Karpas-422 (cell line): Measurements from ENCODE around the gene STRAP. TPM values are rescaled to one million over a fixed set of nuclear protein-coding genes. Genes with fewer than 3 reads are reported as not detected.

ENCODE experiments used
- DNase-seq: peaks from one replicate; pipeline ENCODE4 v3.0.0-alpha.2; 2015
- H2AFZ ChIP-seq: fragments of 200-600 bp; sonication (generic); 2 replicates; pipeline ENCODE4 v1.6.1; 2014; ENCODE audit warnings: antibody characterized with exemption, low read length, mixed read lengths
- H3K27ac ChIP-seq: fragments of 200-600 bp; sonication (generic); 2 replicates; pipeline ENCODE4 v1.5.1; 2014; ENCODE audit warnings: mild to moderate bottlenecking, low read length, moderate library complexity
- H3K27me3 ChIP-seq: fragments of 200-600 bp; sonication (generic); 2 replicates; pipeline ENCODE4 v1.6.1; 2014; ENCODE audit warnings: low read length, mixed read lengths
- H3K36me3 ChIP-seq: fragments of 200-600 bp; sonication (generic); 2 replicates; pipeline ENCODE4 v1.6.1; 2014; ENCODE audit warnings: low read length, mixed read lengths; ENCODE audit not compliant: insufficient read depth
- H3K4me1 ChIP-seq: fragments of 200-600 bp; sonication (generic); 2 replicates; pipeline ENCODE4 v1.6.1; 2014; ENCODE audit warnings: mild to moderate bottlenecking, low read length, mixed read lengths
- H3K4me2 ChIP-seq: fragments of 200-600 bp; sonication (generic); 2 replicates; pipeline ENCODE4 v1.6.1; 2014; ENCODE audit warnings: low read length, low read depth, mild to moderate bottlenecking; ENCODE audit not compliant: poor library complexity, severe bottlenecking
- H3K4me3 ChIP-seq: fragments of 200-600 bp; sonication (generic); 2 replicates; pipeline ENCODE4 v1.5.1; 2014; ENCODE audit warnings: mild to moderate bottlenecking, antibody characterized with exemption, low read length, mixed read lengths
- H3K79me2 ChIP-seq: fragments of 200-600 bp; sonication (generic); 2 replicates; pipeline ENCODE4 v1.6.1; 2014; ENCODE audit warnings: mild to moderate bottlenecking, low read length, mixed read lengths
- H3K9ac ChIP-seq: fragments of 200-600 bp; sonication (generic); 2 replicates; pipeline ENCODE4 v1.6.0; 2014; ENCODE audit warnings: low read length
- H3K9me2 ChIP-seq: fragments of 200-600 bp; sonication (generic), shearing (Covaris generic); replicated peaks from 2 replicates; pipeline ENCODE4 v1.6.0; 2014; ENCODE audit warnings: mild to moderate bottlenecking, low read length, moderate library complexity; ENCODE audit not compliant: insufficient read depth
- H3K9me3 ChIP-seq: fragments of 300-700, 200-600 bp; sonication (generic); 2 replicates; pipeline ENCODE4 v1.6.1; 2014; ENCODE audit warnings: low read length, mixed read lengths
- H4K20me1 ChIP-seq: fragments of 200-600 bp; sonication (generic); 2 replicates; pipeline ENCODE4 v1.6.1; 2014; ENCODE audit warnings: mild to moderate bottlenecking, antibody characterized with exemption, low read length, low read depth; ENCODE audit not compliant: insufficient read depth
- total RNA-seq: library from RNA; depleted of rRNA; stranded (reverse); fragments of >200 nt; shearing (Covaris generic); gene quantifications from 2 replicates; pipeline ENCODE4 v1.2.3, GENCODE V29; 2014; ENCODE audit warnings: low replicate concordance

Gene STRAP
- total RNA-seq, 1 experiment from 2014 or later = 89.3 TPM

- H3K27ac ChIP-seq = no peak overlapping the region
- H4K20me1 ChIP-seq = peaks cover 8% of the 10 kb centered on the region; the same call in 1 of the 2 replicates
- no peaks in the 10 kb centered on the region for H3K79me2 ChIP-seq
- no peak overlapping the region for H3K4me2 ChIP-seq
- H3K9ac ChIP-seq = no peak overlapping the region
- no peaks in the 10 kb centered on the region for H3K36me3 ChIP-seq
- no peaks in the 10 kb centered on the region for H3K9me3 ChIP-seq
- H3K4me3 ChIP-seq = no peak overlapping the region
- no peak overlapping the region for H2AFZ ChIP-seq
- H3K9me2 ChIP-seq = no peaks in the 10 kb centered on the region
- H3K4me1 ChIP-seq = no peaks in the 10 kb centered on the region
- H3K27me3 ChIP-seq = no peaks in the 10 kb centered on the region
- no peak for DNase-seq
These were observed 37.2 kb downstream of the STRAP start for GRCh38 chr12:15919418-15919817.

DNA sequence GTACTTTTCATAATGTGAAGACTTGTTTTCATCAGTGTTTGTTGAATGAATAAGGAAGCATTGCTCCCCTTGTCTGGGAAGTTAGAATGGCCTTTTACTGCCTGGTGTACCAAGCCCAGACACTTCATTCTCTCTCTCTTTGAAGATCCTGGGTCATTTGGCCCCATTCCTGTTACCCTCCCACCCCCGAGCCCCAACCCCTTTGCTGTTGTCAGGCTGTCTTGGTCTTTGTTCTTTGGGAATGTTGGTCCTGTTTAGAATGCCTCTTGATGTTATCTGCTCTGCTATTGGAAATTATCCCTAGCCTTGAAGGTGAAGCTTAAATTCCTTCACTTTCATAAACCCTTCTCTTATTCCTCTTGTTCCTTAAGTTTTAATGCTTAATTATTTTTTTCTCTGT, 42.8 kb downstream of the STRAP start:
- Histone ChIP-seq H3K79me2 (no peaks in the 10 kb centered on the region), H3K27ac (no peak overlapping the region), H3K27me3 (no peaks in the 10 kb centered on the region), H3K4me2 (no peak overlapping the region), H3K36me3 (no peaks in the 10 kb centered on the region), H3K4me3 (no peak overlapping the region), H3K4me1 (no peaks in the 10 kb centered on the region), H4K20me1 (peaks cover 8% of the 10 kb centered on the region; the same call in 1 of the 2 replicates), H3K9ac (no peak overlapping the region), H3K9me3 (no peaks in the 10 kb centered on the region), H2AFZ (no peak overlapping the region), H3K9me2 (no peaks in the 10 kb centered on the region)
- DNase-seq = no peak

DNA sequence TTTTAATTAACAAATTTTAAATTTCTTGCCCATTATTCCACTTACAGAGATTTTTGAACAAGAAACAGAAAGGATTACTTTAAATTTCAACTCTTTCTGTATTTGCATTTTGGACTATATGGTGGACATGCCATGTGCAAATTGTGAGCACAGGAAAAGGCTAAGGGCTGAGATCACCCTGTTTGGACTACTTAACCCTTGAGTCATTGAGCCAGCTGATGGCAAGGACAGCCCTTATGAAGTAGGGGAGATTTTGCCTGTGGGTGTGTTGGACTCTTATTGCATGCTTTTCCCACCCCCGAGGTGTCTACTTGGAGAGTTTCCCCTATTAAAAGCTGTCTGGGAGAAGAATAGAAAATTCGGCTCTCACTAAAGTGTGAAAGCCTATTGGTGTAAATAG, 46.2 kb downstream of the STRAP start:
- H3K27me3 ChIP-seq = no peaks in the 10 kb centered on the region
- no peaks in the 10 kb centered on the region for H3K79me2 ChIP-seq
- no peak overlapping the region for H3K9ac ChIP-seq
- H3K4me2 ChIP-seq = no peak overlapping the region
- H2AFZ ChIP-seq = no peak overlapping the region
- no peaks in the 10 kb centered on the region for H3K9me3 ChIP-seq
- H3K9me2 ChIP-seq = no peaks in the 10 kb centered on the region
- H4K20me1 ChIP-seq = peaks cover 4% of the 10 kb centered on the region; the same call in 1 of the 2 replicates
- H3K27ac ChIP-seq = no peak overlapping the region
- no peak overlapping the region for H3K4me3 ChIP-seq
- H3K4me1 ChIP-seq = peaks cover 11% of the 10 kb centered on the region
- DNase-seq = no peak
- no peaks in the 10 kb centered on the region for H3K36me3 ChIP-seq

- Histone ChIP-seq H3K4me2 (no peak overlapping the region), H3K4me3 (no peak overlapping the region)
These were observed 46.8 kb downstream of the STRAP start for GRCh38 chr12:15928870-15929571.

GRCh38 chr12:15931590-15932053, 49.4 kb downstream of the STRAP start:
- no peaks in the 10 kb centered on the region for H3K9me3 ChIP-seq
- no peaks in the 10 kb centered on the region for H3K36me3 ChIP-seq
- no peak overlapping the region for H3K4me2 ChIP-seq
- no peak overlapping the region for H3K9ac ChIP-seq
- peaks cover 11% of the 10 kb centered on the region for H3K4me1 ChIP-seq
- H3K79me2 ChIP-seq = no peaks in the 10 kb centered on the region
- H3K4me3 ChIP-seq = no peak overlapping the region
- H3K27ac ChIP-seq = no peak overlapping the region
- H4K20me1 ChIP-seq = peaks cover 4% of the 10 kb centered on the region; the same call in 1 of the 2 replicates
- no peaks in the 10 kb centered on the region for H3K27me3 ChIP-seq
- no peaks in the 10 kb centered on the region for H3K9me2 ChIP-seq
- DNase-seq = peak; percentile 78
- no peak overlapping the region for H2AFZ ChIP-seq

More at GRCh38 chr12:15928870-15929571, 46.8 kb downstream of the STRAP start:
- peaks cover 11% of the 10 kb centered on the region for H3K4me1 ChIP-seq
- H3K9me3 ChIP-seq = no peaks in the 10 kb centered on the region
- no peaks in the 10 kb centered on the region for H3K9me2 ChIP-seq
- no peak for DNase-seq
- no peaks in the 10 kb centered on the region for H3K36me3 ChIP-seq
- H4K20me1 ChIP-seq = peaks cover 4% of the 10 kb centered on the region; the same call in 1 of the 2 replicates
- no peaks in the 10 kb centered on the region for H3K79me2 ChIP-seq
- no peak overlapping the region for H3K27ac ChIP-seq
- H2AFZ ChIP-seq = no peak overlapping the region
- no peak overlapping the region for H3K9ac ChIP-seq
- H3K27me3 ChIP-seq = no peaks in the 10 kb centered on the region

DNA sequence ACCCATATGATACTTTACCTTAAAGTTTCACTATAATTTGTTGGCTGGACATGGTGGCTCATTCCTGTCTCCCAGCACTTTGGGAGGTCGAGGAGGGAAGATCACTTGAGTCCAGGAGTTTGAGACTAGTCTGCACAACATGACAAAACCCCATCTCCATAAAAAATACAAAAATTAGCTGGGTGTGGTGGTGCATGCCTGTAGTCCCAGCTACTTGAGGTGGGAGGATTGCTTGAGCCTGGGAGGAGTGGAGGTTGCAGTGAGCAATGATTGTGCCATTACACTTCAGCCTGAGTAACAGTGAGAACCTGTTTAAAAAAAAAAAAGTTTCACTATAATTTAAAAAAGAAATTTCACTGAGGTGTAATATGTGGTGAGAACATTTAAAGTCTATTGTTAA, 50.1 kb downstream of the STRAP start:
- DNase-seq = no peak
- Histone ChIP-seq H3K9me3 (no peaks in the 10 kb centered on the region), H3K9ac (no peak overlapping the region), H3K79me2 (no peaks in the 10 kb centered on the region), H3K4me1 (peaks cover 11% of the 10 kb centered on the region), H4K20me1 (peaks cover 4% of the 10 kb centered on the region; the same call in 1 of the 2 replicates), H2AFZ (no peak overlapping the region), H3K4me2 (no peak overlapping the region), H3K36me3 (no peaks in the 10 kb centered on the region), H3K9me2 (no peaks in the 10 kb centered on the region), H3K27me3 (no peaks in the 10 kb centered on the region), H3K27ac (no peak overlapping the region), H3K4me3 (no peak overlapping the region)

DNA sequence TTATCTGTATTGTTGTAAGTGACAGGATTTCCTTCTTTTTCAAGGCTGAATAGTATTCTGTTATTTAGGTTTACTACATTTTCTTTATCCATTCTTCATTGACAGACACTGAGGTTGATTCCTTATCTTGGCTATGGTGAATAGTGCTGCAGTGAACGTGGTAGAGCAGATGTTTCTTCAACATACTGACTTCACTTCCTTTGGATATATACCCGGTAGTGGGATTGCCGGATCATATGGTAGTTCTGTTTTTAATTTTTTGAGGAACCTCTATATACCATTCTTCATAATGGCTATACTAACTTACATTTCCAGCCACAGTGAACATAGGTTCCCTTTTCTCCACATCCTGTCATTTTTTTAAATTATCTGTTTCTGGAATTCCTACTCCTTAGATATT, 50.8 kb downstream of the STRAP start:
- no peaks in the 10 kb centered on the region for H3K79me2 ChIP-seq
- DNase-seq = no peak

DNA sequence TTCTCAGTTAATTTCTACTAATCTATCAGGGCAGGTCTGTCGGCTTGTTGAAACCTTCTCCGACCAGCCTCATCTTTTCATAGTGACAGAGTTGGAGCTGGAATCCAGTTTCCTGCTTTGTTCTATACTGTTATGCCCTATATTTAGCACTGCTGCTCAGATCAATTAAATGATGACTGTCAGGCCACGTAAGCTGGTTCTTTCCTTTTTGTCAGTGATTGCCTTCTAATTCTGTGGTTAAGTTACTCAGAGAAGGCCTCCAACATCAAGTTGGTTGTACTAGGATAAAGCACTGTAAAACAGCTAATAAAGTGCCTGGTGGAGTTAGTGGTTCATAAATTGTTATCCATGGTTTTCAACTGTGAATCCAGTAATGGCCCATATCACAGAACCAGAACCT, 51.6 kb downstream of the STRAP start:
- DNase-seq = no peak
- H3K4me2 ChIP-seq = no peak overlapping the region
- H4K20me1 ChIP-seq = 0 out of 2 replicates have a peak, but pooled peaks cover 4% of the 10 kb centered on the region
- H3K36me3 ChIP-seq = no peaks in the 10 kb centered on the region
- no peaks in the 10 kb centered on the region for H3K9me2 ChIP-seq
- H3K79me2 ChIP-seq = no peaks in the 10 kb centered on the region
- H3K27ac ChIP-seq = no peak overlapping the region
- H3K27me3 ChIP-seq = no peaks in the 10 kb centered on the region
- H3K4me1 ChIP-seq = peaks cover 11% of the 10 kb centered on the region
- no peak overlapping the region for H3K9ac ChIP-seq
- no peak overlapping the region for H3K4me3 ChIP-seq
- no peak overlapping the region for H2AFZ ChIP-seq
- no peaks in the 10 kb centered on the region for H3K9me3 ChIP-seq

More for the DNA sequence above, 50.8 kb downstream of the STRAP start:
- H3K4me3 ChIP-seq = no peak overlapping the region
- 0 out of 2 replicates have a peak, but pooled peaks cover 4% of the 10 kb centered on the region for H4K20me1 ChIP-seq
- no peak overlapping the region for H3K9ac ChIP-seq
- H3K9me3 ChIP-seq = no peaks in the 10 kb centered on the region
- H3K27ac ChIP-seq = no peak overlapping the region
- H2AFZ ChIP-seq = no peak overlapping the region
- H3K27me3 ChIP-seq = no peaks in the 10 kb centered on the region
- no peaks in the 10 kb centered on the region for H3K9me2 ChIP-seq
- H3K4me2 ChIP-seq = no peak overlapping the region
- no peaks in the 10 kb centered on the region for H3K36me3 ChIP-seq
- H3K4me1 ChIP-seq = peaks cover 11% of the 10 kb centered on the region
